WTC11 (cell line): ENCODE data around the gene UGT1A7. TPM values are rescaled to one million over a fixed set of nuclear protein-coding genes. Genes with fewer than 3 reads are reported as not detected.

Experiments used
- ATAC-seq: fragments of 200-7000 bp; cut with Tn5 transposase; 2 replicates; pipeline ENCODE4 v1.10.0; 2021; ENCODE audit warnings: mild to moderate bottlenecking, moderate library complexity
- CTCF ChIA-PET: fragments of 300-600 bp; sonication (Branson Sonifier 250); formaldehyde crosslinking; loops from one replicate; lab custom pipeline; 2021; ENCODE audit warnings: antibody characterized with exemption; lab: Charles Lee
- POLR2A ChIA-PET: fragments of 350-600 bp; sonication (Branson Sonifier 250); formaldehyde crosslinking; loops from one replicate; lab custom pipeline; 2021; ENCODE audit warnings: antibody characterized with exemption; lab: Charles Lee
- DNase-seq: peaks from one replicate; pipeline ENCODE4 v3.0.0; 2021; ENCODE audit warnings: low spot score
- H3K27ac Mint-ChIP-seq: 2 replicates; pipeline ENCODE4 v1.8.0; 2021; ENCODE audit warnings: mixed read lengths
- H3K27me3 Mint-ChIP-seq: 2 replicates; pipeline ENCODE4 v1.8.0; 2021; ENCODE audit warnings: low read depth, mild to moderate bottlenecking, moderate library complexity, mixed read lengths
- H3K36me3 Mint-ChIP-seq: 2 replicates; pipeline ENCODE4 v1.8.0; 2021; ENCODE audit warnings: mixed read lengths
- H3K4me1 Mint-ChIP-seq: 2 replicates; pipeline ENCODE4 v1.8.0; 2022; ENCODE audit warnings: mixed read lengths
- H3K4me3 Mint-ChIP-seq: 2 replicates; pipeline ENCODE4 v1.8.0; 2021; ENCODE audit warnings: mild to moderate bottlenecking, moderate library complexity, mixed read lengths
- H3K9me3 Mint-ChIP-seq: 2 replicates; pipeline ENCODE4 v1.8.0; 2021; ENCODE audit warnings: mixed read lengths
- ATF1 ChIP-seq: sonication (generic); formaldehyde crosslinking; IDR thresholded peaks from 2 replicates; pipeline ENCODE4 v1.8.1; 2023; ENCODE audit warnings: mild to moderate bottlenecking, moderate library complexity, missing genetic modification reagents
- CBFB ChIP-seq: sonication (generic); formaldehyde crosslinking; IDR thresholded peaks from 2 replicates; pipeline ENCODE4 v1.8.1; 2022; ENCODE audit warnings: mild to moderate bottlenecking, low read depth, missing genetic modification reagents
- ETV6 ChIP-seq: sonication (generic); formaldehyde crosslinking; IDR thresholded peaks from 2 replicates; pipeline ENCODE4 v1.8.1; 2022; ENCODE audit warnings: mild to moderate bottlenecking, missing genetic modification reagents
- FOXJ3 ChIP-seq: sonication (generic); formaldehyde crosslinking; IDR thresholded peaks from 2 replicates; pipeline ENCODE4 v1.9.0; 2021; ENCODE audit warnings: missing genetic modification reagents, mild to moderate bottlenecking, borderline replicate concordance
- GTF2I ChIP-seq: fragments of 250-450 bp; sonication (Bioruptor Pico); conservative IDR thresholded peaks from 2 replicates; pipeline ENCODE4 v1.4.0; 2021; ENCODE audit warnings: mild to moderate bottlenecking
- HMGA2 ChIP-seq: fragments of 250-450 bp; sonication (Bioruptor Pico); IDR thresholded peaks from 2 replicates; pipeline ENCODE4 v1.4.0; 2021; ENCODE audit warnings: mild to moderate bottlenecking, moderate library complexity
- IRF2 ChIP-seq: sonication (generic); formaldehyde crosslinking; IDR thresholded peaks from 2 replicates; pipeline ENCODE4 v1.8.0; 2022; ENCODE audit warnings: low read depth, missing genetic modification reagents, borderline replicate concordance
- NFYB ChIP-seq: sonication (generic); formaldehyde crosslinking; conservative IDR thresholded peaks from 2 replicates; pipeline ENCODE4 v1.8.0; 2022; ENCODE audit warnings: low read depth, missing genetic modification reagents
- NR1H2 ChIP-seq: sonication (generic); formaldehyde crosslinking; IDR thresholded peaks from 2 replicates; pipeline ENCODE4 v1.9.0; 2021; ENCODE audit warnings: mild to moderate bottlenecking, moderate library complexity, missing genetic modification reagents
- SMAD3 ChIP-seq: sonication (generic); formaldehyde crosslinking; IDR thresholded peaks from 2 replicates; pipeline ENCODE4 v1.8.0; 2022; ENCODE audit warnings: missing genetic modification reagents, mild to moderate bottlenecking, borderline replicate concordance
- SOX15 ChIP-seq: fragments of 250-450 bp; sonication (Bioruptor Pico); IDR thresholded peaks from 2 replicates; pipeline ENCODE4 v1.9.0; 2021; ENCODE audit warnings: mild to moderate bottlenecking
- SP1 ChIP-seq: sonication (generic); formaldehyde crosslinking; conservative IDR thresholded peaks from 2 replicates; pipeline ENCODE4 v1.8.1; 2022; ENCODE audit warnings: missing genetic modification reagents
- ZNF121 ChIP-seq: sonication (generic); formaldehyde crosslinking; IDR thresholded peaks from 2 replicates; pipeline ENCODE4 v1.8.0; 2023; ENCODE audit warnings: missing genetic modification reagents
- ZNF232 ChIP-seq: sonication (generic); formaldehyde crosslinking; IDR thresholded peaks from 2 replicates; pipeline ENCODE4 v1.8.0; 2022; ENCODE audit warnings: mild to moderate bottlenecking, missing genetic modification reagents
- ZNF317 ChIP-seq: sonication (generic); formaldehyde crosslinking; IDR thresholded peaks from 2 replicates; pipeline ENCODE4 v1.8.1; 2023; ENCODE audit warnings: low read depth, mild to moderate bottlenecking, moderate library complexity, missing genetic modification reagents, borderline replicate concordance
- total RNA-seq: library from RNA; stranded (reverse); gene quantifications from 3 replicates; pipeline ENCODE4 v1.2.3, GENCODE V29; 2021
- TF ChIP-seq, protein P1 (sequence below): sonication (generic); formaldehyde crosslinking; IDR thresholded peaks from 2 replicates; pipeline ENCODE4 v1.8.0; 2022; ENCODE audit warnings: mild to moderate bottlenecking, missing genetic modification reagents
- TF ChIP-seq, protein P2 (sequence below): sonication (generic); formaldehyde crosslinking; IDR thresholded peaks from 2 replicates; pipeline ENCODE4 v1.8.0; 2023; ENCODE audit warnings: missing genetic modification reagents, mild to moderate bottlenecking, borderline replicate concordance
- TF ChIP-seq, protein P3 (sequence below): fragments of 250-450 bp; sonication (Bioruptor Pico); IDR thresholded peaks from 2 replicates; pipeline ENCODE4 v2.1.2; 2022; ENCODE audit warnings: mild to moderate bottlenecking, moderate library complexity
- TF ChIP-seq, protein P4 (sequence below): sonication (generic); formaldehyde crosslinking; IDR thresholded peaks from 2 replicates; pipeline ENCODE4 v1.8.1; 2023; ENCODE audit warnings: mild to moderate bottlenecking, missing genetic modification reagents
- TF ChIP-seq, protein P5 (sequence below): sonication (generic); formaldehyde crosslinking; IDR thresholded peaks from 2 replicates; pipeline ENCODE4 v1.8.1; 2023; ENCODE audit warnings: mild to moderate bottlenecking, missing genetic modification reagents
- TF ChIP-seq, protein P6 (sequence below): sonication (generic); formaldehyde crosslinking; conservative IDR thresholded peaks from 2 replicates; pipeline ENCODE4 v1.8.1; 2022; ENCODE audit warnings: mild to moderate bottlenecking, missing genetic modification reagents
- TF ChIP-seq, protein P7 (sequence below): fragments of 250-450 bp; sonication (Bioruptor Pico); IDR thresholded peaks from 2 replicates; pipeline ENCODE4 v1.9.0; 2021; ENCODE audit warnings: mild to moderate bottlenecking

UGT1A7 gene
- total RNA-seq, 1 experiment from 2014 or later, result not detected

DNA sequence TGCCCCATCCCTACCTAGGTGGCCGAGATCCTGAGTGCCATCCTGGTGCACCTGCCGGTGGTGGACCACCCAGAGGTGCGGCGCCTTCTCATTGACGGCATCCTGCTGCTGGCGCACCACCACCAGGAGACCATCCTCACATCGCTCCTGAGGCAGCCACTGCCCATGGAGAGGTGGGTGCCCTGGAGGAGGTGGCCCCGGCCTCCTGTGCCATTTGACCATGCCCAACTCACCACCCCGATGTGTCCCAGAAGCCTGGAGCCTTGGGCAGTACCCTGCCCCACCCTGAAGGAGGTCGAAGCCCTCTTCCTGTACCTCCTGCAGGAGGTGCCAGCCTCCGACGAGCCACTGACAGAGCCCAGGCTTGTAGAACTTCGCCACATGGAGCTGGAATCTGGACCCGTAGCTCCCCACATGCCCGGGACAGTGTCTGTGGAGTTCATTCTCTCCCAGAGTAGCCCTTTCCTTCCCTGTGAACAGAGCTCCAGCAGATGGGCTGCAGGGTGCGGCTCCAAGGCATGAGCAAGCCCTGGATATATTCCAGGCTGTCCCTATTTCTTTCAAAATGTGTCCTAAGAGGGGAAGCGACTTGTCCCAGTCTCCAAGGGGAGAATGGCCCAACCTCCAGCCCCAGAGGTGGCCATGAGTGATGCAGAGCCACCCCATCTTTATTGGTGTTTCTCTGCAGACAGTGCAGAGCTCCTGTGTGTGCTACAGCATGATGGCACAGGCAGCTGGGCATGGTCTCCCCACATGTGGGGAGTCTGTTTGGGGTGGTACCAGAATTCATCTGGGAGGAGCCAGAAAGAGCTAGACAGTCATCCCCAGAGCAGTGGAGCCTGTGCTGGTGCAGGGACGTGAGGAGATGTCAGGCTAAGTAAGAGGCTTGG, 138.4 kb downstream of the UGT1A7 start (continued):
- TF ChIP-seq ETV6 (CRISPR knock-in tag) (no peak), SOX15 (no peak), CBFB (CRISPR knock-in tag) (no peak)

DNA sequence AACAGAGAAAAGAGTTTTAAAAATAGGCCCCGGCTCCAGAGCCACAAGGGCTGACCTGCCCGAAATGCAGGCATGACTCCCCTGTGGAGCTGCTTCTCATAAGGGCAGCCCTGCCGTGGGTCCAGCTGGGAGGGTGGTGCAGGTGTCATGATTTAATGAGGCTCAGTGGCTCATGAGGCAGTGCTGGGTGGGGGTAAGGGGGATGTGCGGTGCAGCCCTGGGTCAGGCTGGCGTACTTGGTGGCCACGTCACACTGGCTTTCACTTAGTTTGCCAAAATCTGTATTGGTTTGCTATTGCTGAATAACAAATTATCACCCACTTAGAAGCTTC, 139.0 kb downstream of the UGT1A7 start:
- no peaks in the 10 kb centered on the region for H3K27me3 Mint-ChIP-seq
- peaks cover 5% of the 10 kb centered on the region; the same call in 1 of the 2 replicates for H3K4me1 Mint-ChIP-seq
- CTCF ChIA-PET, result interaction anchor here (1.4 kb wide), 1 partner anchor 12 kb away, joined by 5 read pairs; no protein-coding TSS in a partner anchor
- H3K9me3 Mint-ChIP-seq, result no peaks in the 10 kb centered on the region
- POLR2A ChIA-PET, result no interaction called here
- no peak overlapping the region for H3K27ac Mint-ChIP-seq
- TF ChIP-seq HMGA2 (CRISPR knock-in tag) (no peak), FOXJ3 (CRISPR knock-in tag) (no peak), ZNF317 (CRISPR knock-in tag) (no peak), IRF2 (CRISPR knock-in tag) (no peak), ZNF121 (CRISPR knock-in tag) (no peak), SMAD3 (CRISPR knock-in tag) (no peak), NR1H2 (CRISPR knock-in tag) (no peak)
- TF ChIP-seq, protein P1, sequence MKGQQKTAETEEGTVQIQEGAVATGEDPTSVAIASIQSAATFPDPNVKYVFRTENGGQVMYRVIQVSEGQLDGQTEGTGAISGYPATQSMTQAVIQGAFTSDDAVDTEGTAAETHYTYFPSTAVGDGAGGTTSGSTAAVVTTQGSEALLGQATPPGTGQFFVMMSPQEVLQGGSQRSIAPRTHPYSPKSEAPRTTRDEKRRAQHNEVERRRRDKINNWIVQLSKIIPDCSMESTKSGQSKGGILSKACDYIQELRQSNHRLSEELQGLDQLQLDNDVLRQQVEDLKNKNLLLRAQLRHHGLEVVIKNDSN (CRISPR knock-in tag), result no peak
- TF ChIP-seq, protein P2, sequence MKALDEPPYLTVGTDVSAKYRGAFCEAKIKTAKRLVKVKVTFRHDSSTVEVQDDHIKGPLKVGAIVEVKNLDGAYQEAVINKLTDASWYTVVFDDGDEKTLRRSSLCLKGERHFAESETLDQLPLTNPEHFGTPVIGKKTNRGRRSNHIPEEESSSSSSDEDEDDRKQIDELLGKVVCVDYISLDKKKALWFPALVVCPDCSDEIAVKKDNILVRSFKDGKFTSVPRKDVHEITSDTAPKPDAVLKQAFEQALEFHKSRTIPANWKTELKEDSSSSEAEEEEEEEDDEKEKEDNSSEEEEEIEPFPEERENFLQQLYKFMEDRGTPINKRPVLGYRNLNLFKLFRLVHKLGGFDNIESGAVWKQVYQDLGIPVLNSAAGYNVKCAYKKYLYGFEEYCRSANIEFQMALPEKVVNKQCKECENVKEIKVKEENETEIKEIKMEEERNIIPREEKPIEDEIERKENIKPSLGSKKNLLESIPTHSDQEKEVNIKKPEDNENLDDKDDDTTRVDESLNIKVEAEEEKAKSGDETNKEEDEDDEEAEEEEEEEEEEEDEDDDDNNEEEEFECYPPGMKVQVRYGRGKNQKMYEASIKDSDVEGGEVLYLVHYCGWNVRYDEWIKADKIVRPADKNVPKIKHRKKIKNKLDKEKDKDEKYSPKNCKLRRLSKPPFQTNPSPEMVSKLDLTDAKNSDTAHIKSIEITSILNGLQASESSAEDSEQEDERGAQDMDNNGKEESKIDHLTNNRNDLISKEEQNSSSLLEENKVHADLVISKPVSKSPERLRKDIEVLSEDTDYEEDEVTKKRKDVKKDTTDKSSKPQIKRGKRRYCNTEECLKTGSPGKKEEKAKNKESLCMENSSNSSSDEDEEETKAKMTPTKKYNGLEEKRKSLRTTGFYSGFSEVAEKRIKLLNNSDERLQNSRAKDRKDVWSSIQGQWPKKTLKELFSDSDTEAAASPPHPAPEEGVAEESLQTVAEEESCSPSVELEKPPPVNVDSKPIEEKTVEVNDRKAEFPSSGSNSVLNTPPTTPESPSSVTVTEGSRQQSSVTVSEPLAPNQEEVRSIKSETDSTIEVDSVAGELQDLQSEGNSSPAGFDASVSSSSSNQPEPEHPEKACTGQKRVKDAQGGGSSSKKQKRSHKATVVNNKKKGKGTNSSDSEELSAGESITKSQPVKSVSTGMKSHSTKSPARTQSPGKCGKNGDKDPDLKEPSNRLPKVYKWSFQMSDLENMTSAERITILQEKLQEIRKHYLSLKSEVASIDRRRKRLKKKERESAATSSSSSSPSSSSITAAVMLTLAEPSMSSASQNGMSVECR (CRISPR knock-in tag), result no peak
- TF ChIP-seq, protein P3, sequence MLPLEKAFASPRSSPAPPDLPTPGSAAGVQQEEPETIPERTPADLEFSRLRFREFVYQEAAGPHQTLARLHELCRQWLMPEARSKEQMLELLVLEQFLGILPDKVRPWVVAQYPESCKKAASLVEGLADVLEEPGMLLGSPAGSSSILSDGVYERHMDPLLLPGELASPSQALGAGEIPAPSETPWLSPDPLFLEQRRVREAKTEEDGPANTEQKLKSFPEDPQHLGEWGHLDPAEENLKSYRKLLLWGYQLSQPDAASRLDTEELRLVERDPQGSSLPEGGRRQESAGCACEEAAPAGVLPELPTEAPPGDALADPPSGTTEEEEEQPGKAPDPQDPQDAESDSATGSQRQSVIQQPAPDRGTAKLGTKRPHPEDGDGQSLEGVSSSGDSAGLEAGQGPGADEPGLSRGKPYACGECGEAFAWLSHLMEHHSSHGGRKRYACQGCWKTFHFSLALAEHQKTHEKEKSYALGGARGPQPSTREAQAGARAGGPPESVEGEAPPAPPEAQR (CRISPR knock-in tag), result no peak
- H3K36me3 Mint-ChIP-seq, result no peaks in the 10 kb centered on the region
- ATAC-seq (no peak), DNase-seq (no peak)
- H3K4me3 Mint-ChIP-seq, result no peak overlapping the region

DNA sequence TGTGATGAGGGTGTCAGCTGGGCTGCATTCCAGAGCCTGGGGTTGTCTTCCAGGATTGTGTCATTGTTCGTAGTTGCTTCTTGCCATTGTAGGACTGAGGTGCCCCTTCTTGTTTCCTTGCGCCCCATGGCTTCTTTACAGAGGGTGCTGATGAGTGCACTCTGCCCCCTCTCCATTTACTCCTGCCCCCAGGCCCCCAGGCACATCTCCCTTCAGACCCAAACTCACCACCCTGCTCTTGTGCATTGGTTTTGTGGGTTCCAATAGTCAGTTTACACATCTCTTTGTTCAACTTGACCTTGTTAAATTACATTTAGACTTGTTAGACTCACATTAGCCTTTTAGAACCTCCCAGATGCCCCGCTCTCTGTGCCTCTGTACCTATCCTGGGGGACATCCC, 139.5 kb downstream of the UGT1A7 start:
- peaks cover 5% of the 10 kb centered on the region; the same call in 1 of the 2 replicates for H3K4me1 Mint-ChIP-seq
- ATAC-seq, result no peak
- H3K36me3 Mint-ChIP-seq, result no peaks in the 10 kb centered on the region
- POLR2A ChIA-PET, result no interaction called here
- no peak for DNase-seq
- no peaks in the 10 kb centered on the region for H3K27me3 Mint-ChIP-seq
- CTCF ChIA-PET, result no interaction called here
- H3K9me3 Mint-ChIP-seq, result peaks cover 1% of the 10 kb centered on the region; the same call in 1 of the 2 replicates
- H3K27ac Mint-ChIP-seq, result no peak overlapping the region
- no peak overlapping the region for H3K4me3 Mint-ChIP-seq
- TF ChIP-seq SP1 (CRISPR knock-in tag) (no peak), GTF2I (CRISPR knock-in tag) (no peak), ZNF232 (CRISPR knock-in tag) (no peak), ETV6 (CRISPR knock-in tag) (no peak), IRF2 (CRISPR knock-in tag) (no peak), ATF1 (CRISPR knock-in tag) (no peak), NFYB (no peak)
- TF ChIP-seq, protein P4, sequence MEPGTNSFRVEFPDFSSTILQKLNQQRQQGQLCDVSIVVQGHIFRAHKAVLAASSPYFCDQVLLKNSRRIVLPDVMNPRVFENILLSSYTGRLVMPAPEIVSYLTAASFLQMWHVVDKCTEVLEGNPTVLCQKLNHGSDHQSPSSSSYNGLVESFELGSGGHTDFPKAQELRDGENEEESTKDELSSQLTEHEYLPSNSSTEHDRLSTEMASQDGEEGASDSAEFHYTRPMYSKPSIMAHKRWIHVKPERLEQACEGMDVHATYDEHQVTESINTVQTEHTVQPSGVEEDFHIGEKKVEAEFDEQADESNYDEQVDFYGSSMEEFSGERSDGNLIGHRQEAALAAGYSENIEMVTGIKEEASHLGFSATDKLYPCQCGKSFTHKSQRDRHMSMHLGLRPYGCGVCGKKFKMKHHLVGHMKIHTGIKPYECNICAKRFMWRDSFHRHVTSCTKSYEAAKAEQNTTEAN (CRISPR knock-in tag), result no peak
- TF ChIP-seq, protein P5, sequence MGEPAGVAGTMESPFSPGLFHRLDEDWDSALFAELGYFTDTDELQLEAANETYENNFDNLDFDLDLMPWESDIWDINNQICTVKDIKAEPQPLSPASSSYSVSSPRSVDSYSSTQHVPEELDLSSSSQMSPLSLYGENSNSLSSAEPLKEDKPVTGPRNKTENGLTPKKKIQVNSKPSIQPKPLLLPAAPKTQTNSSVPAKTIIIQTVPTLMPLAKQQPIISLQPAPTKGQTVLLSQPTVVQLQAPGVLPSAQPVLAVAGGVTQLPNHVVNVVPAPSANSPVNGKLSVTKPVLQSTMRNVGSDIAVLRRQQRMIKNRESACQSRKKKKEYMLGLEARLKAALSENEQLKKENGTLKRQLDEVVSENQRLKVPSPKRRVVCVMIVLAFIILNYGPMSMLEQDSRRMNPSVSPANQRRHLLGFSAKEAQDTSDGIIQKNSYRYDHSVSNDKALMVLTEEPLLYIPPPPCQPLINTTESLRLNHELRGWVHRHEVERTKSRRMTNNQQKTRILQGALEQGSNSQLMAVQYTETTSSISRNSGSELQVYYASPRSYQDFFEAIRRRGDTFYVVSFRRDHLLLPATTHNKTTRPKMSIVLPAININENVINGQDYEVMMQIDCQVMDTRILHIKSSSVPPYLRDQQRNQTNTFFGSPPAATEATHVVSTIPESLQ, result no peak
- TF ChIP-seq, protein P6, sequence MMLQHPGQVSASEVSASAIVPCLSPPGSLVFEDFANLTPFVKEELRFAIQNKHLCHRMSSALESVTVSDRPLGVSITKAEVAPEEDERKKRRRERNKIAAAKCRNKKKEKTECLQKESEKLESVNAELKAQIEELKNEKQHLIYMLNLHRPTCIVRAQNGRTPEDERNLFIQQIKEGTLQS (CRISPR knock-in tag), result no peak
- TF ChIP-seq, protein P7, sequence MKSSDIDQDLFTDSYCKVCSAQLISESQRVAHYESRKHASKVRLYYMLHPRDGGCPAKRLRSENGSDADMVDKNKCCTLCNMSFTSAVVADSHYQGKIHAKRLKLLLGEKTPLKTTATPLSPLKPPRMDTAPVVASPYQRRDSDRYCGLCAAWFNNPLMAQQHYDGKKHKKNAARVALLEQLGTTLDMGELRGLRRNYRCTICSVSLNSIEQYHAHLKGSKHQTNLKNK, result no peak
